Tibial nerve (tissue), 4 donors: ENCODE data around the gene HEATR3.

Experiments
- CTCF ChIP-seq, 5 experiments: fragments of 200-600 bp in 3 of 5; fragments of 450-650 bp in 2 of 5; sonication (generic) in 3 of 5; IDR thresholded peaks; one replicate each; pipeline ENCODE4 v1.5.1; 2016 to 2019; ENCODE audit warnings: antibody characterized with exemption in 5 of 5, mild to moderate bottlenecking in 3 of 5, moderate library complexity in 2 of 5
- EP300 ChIP-seq, 2 donors: sonication (generic); formaldehyde crosslinking; IDR thresholded peaks; one replicate each; pipeline ENCODE4 v1.6.1; 2017; ENCODE audit warnings: antibody characterized with exemption in 2 of 2, mild to moderate bottlenecking in 1 of 2
- POLR2A ChIP-seq, 2 donors: fragments of 450-650 bp; IDR thresholded peaks; one replicate each; pipeline ENCODE4 v1.6.1; 2017; ENCODE audit warnings: antibody characterized with exemption in 2 of 2, mild to moderate bottlenecking in 2 of 2, moderate library complexity in 2 of 2

GRCh38 chr16:50036426-50036825, 29.3 kb upstream of the HEATR3 start:
- TF ChIP-seq CTCF (IDR thresholded peaks at IDR 0.05) (no peak), POLR2A (IDR thresholded peaks at IDR 0.05) (no peak), EP300 (IDR thresholded peaks at IDR 0.05) (no peak)
